MM.1S (cell line): ENCODE measurements around the gene TMEM163.

Experiments
- DNase-seq: peaks from one replicate; pipeline ENCODE4 v3.0.0-alpha.2; 2015
- H2AFZ ChIP-seq: fragments of 300-600 bp; sonication (generic); 2 replicates; pipeline ENCODE4 v1.6.0; 2016; ENCODE audit warnings: antibody characterized with exemption, low read length
- H3F3A ChIP-seq: fragments of 300-600 bp; sonication (generic); 2 replicates; pipeline ENCODE4 v1.6.1; 2016; ENCODE audit warnings: mild to moderate bottlenecking, antibody characterized with exemption, low read length, moderate library complexity, mixed read lengths; ENCODE audit not compliant: insufficient read depth
- H3K27ac ChIP-seq: fragments of 300-600 bp; sonication (generic); 2 replicates; pipeline ENCODE4 v1.5.1; 2016; ENCODE audit warnings: mild to moderate bottlenecking, low read length
- H3K27me3 ChIP-seq: fragments of 300-600 bp; sonication (generic); replicated peaks from 2 replicates; pipeline ENCODE4 v1.6.0; 2016; ENCODE audit warnings: low read length; ENCODE audit not compliant: insufficient read depth
- H3K36me3 ChIP-seq: fragments of 300-600 bp; sonication (generic); replicated peaks from 2 replicates; pipeline ENCODE4 v1.6.1; 2016; ENCODE audit warnings: mild to moderate bottlenecking, low read length, mixed read lengths; ENCODE audit not compliant: insufficient read depth
- H3K4me1 ChIP-seq: fragments of 300-600 bp; sonication (generic); 2 replicates; pipeline ENCODE4 v1.6.1; 2016; ENCODE audit warnings: low read length, mixed read lengths
- H3K4me2 ChIP-seq: fragments of 300-600 bp; sonication (generic); 2 replicates; pipeline ENCODE4 v1.6.0; 2016; ENCODE audit warnings: low read depth, low read length
- H3K4me3 ChIP-seq: fragments of 300-600 bp; sonication (generic); 2 replicates; pipeline ENCODE4 v1.5.1; 2016; ENCODE audit warnings: low read length, mixed read lengths
- H3K79me2 ChIP-seq: fragments of 300-600 bp; sonication (generic); 2 replicates; pipeline ENCODE4 v1.6.1; 2016; ENCODE audit warnings: mixed run types, low read length, mixed read lengths
- H3K9ac ChIP-seq: fragments of 300-600 bp; sonication (generic); 2 replicates; pipeline ENCODE4 v1.6.1; 2016; ENCODE audit warnings: low read length, mixed read lengths
- H3K9me2 ChIP-seq: fragments of 300-600 bp; sonication (generic); replicated peaks from 2 replicates; pipeline ENCODE4 v1.6.1; 2016; ENCODE audit warnings: mild to moderate bottlenecking, low read length, mixed read lengths; ENCODE audit not compliant: insufficient read depth
- H3K9me3 ChIP-seq: fragments of 300-600 bp; sonication (generic); replicated peaks from 2 replicates; pipeline ENCODE4 v1.6.1; 2016; ENCODE audit warnings: mild to moderate bottlenecking, low read length, mixed read lengths; ENCODE audit not compliant: insufficient read depth
- H4K20me1 ChIP-seq: fragments of 300-600 bp; sonication (generic); 2 replicates; pipeline ENCODE4 v1.6.1; 2016; ENCODE audit warnings: mild to moderate bottlenecking, low read length, moderate library complexity, mixed read lengths; ENCODE audit not compliant: insufficient read depth
- EZH2 ChIP-seq: fragments of 300-600 bp; sonication (generic); optimal IDR thresholded peaks from 2 replicates; pipeline ENCODE3; 2017; ENCODE audit warnings: low read depth, mild to moderate bottlenecking, antibody characterized with exemption, low read length, mixed read lengths
- EZH2phosphoT487 ChIP-seq: fragments of 300-600 bp; sonication (generic); IDR thresholded peaks from 2 replicates; pipeline ENCODE4 v1.6.1; 2018; ENCODE audit warnings: antibody characterized with exemption, low read length
- TF ChIP-seq, protein P1 (sequence below): fragments of 300-600 bp; sonication (generic); IDR thresholded peaks from 2 replicates; pipeline ENCODE4 v1.5.1; 2016; ENCODE audit warnings: antibody characterized with exemption, low read length, mixed read lengths

Gene TMEM163

DNA sequence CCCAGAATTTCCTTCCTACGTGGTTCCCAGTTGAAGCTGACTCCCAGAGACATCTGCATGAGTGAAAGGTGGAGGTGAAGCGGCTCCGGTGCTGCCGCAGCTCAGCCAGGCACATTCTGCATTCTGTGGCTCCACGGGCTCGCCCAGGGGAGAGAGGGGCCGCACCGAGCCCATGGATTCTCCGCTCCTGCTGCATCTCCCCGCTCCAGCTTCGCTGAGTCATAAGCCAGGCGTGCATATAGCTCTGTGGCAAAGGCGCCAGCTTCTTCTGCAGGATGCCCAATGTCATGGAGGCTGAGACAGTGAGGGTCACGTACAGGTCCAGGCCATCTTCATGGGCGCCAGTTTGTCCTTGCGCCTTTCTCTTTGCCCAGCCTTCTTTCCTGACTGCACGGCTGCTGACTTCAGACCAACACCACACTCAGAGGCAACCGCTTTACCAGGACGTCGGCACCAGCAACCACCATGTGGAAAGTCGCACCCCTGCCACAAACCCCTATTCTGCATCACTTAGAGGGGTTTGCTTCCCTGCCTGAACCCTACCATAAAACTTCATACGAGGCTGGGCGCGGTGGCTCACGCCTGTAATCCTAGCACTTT, 249.2 kb downstream of the TMEM163 start:
- no peak overlapping the region for H3K27ac ChIP-seq
- no peaks in the 10 kb centered on the region for H3K9me2 ChIP-seq

DNA sequence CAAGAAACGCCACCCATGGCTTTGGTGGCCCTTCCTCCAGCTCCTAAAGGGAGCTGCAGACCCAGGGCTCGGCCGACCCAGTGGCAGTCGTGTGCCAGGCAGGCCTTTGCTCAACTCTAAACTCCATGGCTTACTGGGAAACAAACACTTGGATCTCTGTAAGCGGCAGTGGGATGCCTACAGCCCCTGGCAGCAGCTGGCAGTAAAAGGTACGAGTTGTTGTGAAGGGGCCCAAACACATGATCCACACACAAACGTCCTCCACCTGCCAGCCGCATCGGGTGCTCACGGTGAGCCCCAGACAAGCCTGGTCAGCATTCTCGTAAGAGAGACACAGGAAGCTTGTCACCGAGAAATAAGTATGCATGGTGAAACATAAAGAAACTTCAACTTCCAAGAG, 250.0 kb downstream of the TMEM163 start:
- no peaks in the 10 kb centered on the region for H4K20me1 ChIP-seq
- H3K9me2 ChIP-seq = no peaks in the 10 kb centered on the region
- H3K79me2 ChIP-seq = no peaks in the 10 kb centered on the region
- H3K36me3 ChIP-seq = no peaks in the 10 kb centered on the region
- no peak overlapping the region for H3K4me2 ChIP-seq
- no peak overlapping the region for H3K9ac ChIP-seq
- no peaks in the 10 kb centered on the region for H3K27me3 ChIP-seq
- H2AFZ ChIP-seq = no peak overlapping the region
- H3K9me3 ChIP-seq = no peaks in the 10 kb centered on the region
- no peak overlapping the region for H3K4me3 ChIP-seq
- no peak for DNase-seq
- H3K4me1 ChIP-seq = no peaks in the 10 kb centered on the region
- H3F3A ChIP-seq = no peaks in the 10 kb centered on the region
- H3K27ac ChIP-seq = no peak overlapping the region
- TF ChIP-seq EZH2phosphoT487 (no peak), EZH2 (no peak)
- TF ChIP-seq, protein P1, sequence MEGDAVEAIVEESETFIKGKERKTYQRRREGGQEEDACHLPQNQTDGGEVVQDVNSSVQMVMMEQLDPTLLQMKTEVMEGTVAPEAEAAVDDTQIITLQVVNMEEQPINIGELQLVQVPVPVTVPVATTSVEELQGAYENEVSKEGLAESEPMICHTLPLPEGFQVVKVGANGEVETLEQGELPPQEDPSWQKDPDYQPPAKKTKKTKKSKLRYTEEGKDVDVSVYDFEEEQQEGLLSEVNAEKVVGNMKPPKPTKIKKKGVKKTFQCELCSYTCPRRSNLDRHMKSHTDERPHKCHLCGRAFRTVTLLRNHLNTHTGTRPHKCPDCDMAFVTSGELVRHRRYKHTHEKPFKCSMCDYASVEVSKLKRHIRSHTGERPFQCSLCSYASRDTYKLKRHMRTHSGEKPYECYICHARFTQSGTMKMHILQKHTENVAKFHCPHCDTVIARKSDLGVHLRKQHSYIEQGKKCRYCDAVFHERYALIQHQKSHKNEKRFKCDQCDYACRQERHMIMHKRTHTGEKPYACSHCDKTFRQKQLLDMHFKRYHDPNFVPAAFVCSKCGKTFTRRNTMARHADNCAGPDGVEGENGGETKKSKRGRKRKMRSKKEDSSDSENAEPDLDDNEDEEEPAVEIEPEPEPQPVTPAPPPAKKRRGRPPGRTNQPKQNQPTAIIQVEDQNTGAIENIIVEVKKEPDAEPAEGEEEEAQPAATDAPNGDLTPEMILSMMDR = no peak

More for the DNA sequence above, 249.2 kb downstream of the TMEM163 start:
- H3K9me3 ChIP-seq = no peaks in the 10 kb centered on the region
- no peak overlapping the region for H2AFZ ChIP-seq
- no peak overlapping the region for H3K4me3 ChIP-seq
- H3K27me3 ChIP-seq = no peaks in the 10 kb centered on the region
- no peaks in the 10 kb centered on the region for H3K36me3 ChIP-seq
- H3F3A ChIP-seq = no peaks in the 10 kb centered on the region
- no peak for TF ChIP-seq EZH2
- H3K4me2 ChIP-seq = no peak overlapping the region
- H3K79me2 ChIP-seq = no peaks in the 10 kb centered on the region
- H3K9ac ChIP-seq = no peak overlapping the region
- no peaks in the 10 kb centered on the region for H4K20me1 ChIP-seq
- H3K4me1 ChIP-seq = no peaks in the 10 kb centered on the region
- no peak for DNase-seq

DNA sequence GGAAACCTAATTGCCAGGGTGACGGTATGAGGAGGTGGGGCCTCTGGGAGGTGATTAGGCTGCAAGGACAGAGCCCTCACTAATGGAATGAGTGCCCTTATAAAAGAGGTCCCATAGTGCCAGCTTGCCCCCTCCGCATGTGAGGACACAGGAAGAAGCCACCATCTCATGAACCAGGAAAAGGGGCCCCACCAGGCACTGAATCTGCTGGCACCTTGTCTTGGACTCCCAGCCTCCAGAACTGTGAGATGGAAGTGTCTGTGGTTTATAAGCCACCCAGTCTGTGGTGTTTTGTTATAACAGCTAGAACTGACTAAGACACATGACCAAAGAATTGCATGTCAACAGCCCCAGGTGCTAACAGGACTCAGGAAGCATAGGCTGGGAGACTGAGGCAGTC, 250.6 kb downstream of the TMEM163 start:
- H3K9me2 ChIP-seq = no peaks in the 10 kb centered on the region
- H3K9me3 ChIP-seq = no peaks in the 10 kb centered on the region
- H4K20me1 ChIP-seq = no peaks in the 10 kb centered on the region
- no peak overlapping the region for H3K27ac ChIP-seq
- no peaks in the 10 kb centered on the region for H3K4me1 ChIP-seq
- H2AFZ ChIP-seq = no peak overlapping the region
- no peak overlapping the region for H3K9ac ChIP-seq
- H3K4me3 ChIP-seq = no peak overlapping the region
- no peaks in the 10 kb centered on the region for H3F3A ChIP-seq
- TF ChIP-seq EZH2phosphoT487 = no peak
- TF ChIP-seq EZH2 = no peak
- TF ChIP-seq, protein P1 = no peak
- no peak for DNase-seq
- no peaks in the 10 kb centered on the region for H3K79me2 ChIP-seq
- H3K4me2 ChIP-seq = no peak overlapping the region
- H3K27me3 ChIP-seq = no peaks in the 10 kb centered on the region
- no peaks in the 10 kb centered on the region for H3K36me3 ChIP-seq

DNA sequence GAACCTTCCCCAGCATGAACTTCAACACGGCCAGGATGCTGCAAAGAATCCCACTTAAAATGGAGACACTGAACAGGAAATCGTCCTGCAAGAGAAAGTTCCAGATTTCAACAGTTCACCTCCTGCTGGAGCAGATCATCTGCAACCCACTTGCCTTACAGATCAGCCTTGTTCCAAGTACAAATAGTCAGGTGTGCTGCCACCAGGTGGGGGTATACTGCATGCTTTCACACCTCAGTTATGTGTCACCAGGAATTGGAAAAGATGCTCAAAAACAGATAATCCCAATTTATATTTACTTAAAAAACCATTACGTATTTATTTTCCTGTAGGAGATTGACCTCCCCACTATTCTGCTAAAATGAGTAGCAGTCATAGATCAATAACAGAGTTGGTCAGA, 252.7 kb downstream of the TMEM163 start:
- no peaks in the 10 kb centered on the region for H3K36me3 ChIP-seq
- H3K9me2 ChIP-seq = no peaks in the 10 kb centered on the region
- H2AFZ ChIP-seq = no peak overlapping the region
- no peaks in the 10 kb centered on the region for H3F3A ChIP-seq
- H3K79me2 ChIP-seq = no peaks in the 10 kb centered on the region
- TF ChIP-seq EZH2 (no peak), EZH2phosphoT487 (no peak)
- TF ChIP-seq, protein P1 = peak; percentile 45
- H3K27me3 ChIP-seq = no peaks in the 10 kb centered on the region
- no peaks in the 10 kb centered on the region for H4K20me1 ChIP-seq
- no peak overlapping the region for H3K4me3 ChIP-seq
- peak; percentile 11 for DNase-seq
- H3K27ac ChIP-seq = no peak overlapping the region
- H3K4me1 ChIP-seq = no peaks in the 10 kb centered on the region
- no peak overlapping the region for H3K4me2 ChIP-seq
- H3K9ac ChIP-seq = no peak overlapping the region
- no peaks in the 10 kb centered on the region for H3K9me3 ChIP-seq
